ENCODE measurements around the gene SEC14L1.

Gene SEC14L1

GRCh38 chr17:77129568-77130301, 11.0 kb upstream of the SEC14L1 start:
- no peak overlapping the region for H3K27ac ChIP-seq (ENCODE audit: extremely low read depth, low read depth, low read length)
- no peak overlapping the region for H3K4me3 ChIP-seq (ENCODE audit: low read depth, low read length)
- H3K4me1 ChIP-seq (ENCODE audit: control insufficient read depth, insufficient read depth, low read length), result no peaks in the 10 kb centered on the region
- ChIA-PET CTCF (interaction anchor here (0.6 to 2.4 kb wide), 4 partner anchors 9 to 325 kb away, joined by 3 to 11 read pairs (median 6); no protein-coding TSS in a partner anchor), POLR2A (interaction anchor here (0.5 to 4.1 kb wide), 5 partner anchors 9 to 350 kb away, joined by 4 to 29 read pairs (median 6); partner anchors contain the start of gene SEC14L1)
- no peaks in the 10 kb centered on the region for H3K36me3 ChIP-seq (ENCODE audit: control insufficient read depth in 2 of 2, insufficient read depth in 1 of 2, low read length in 2 of 2)
- no peaks in the 10 kb centered on the region for H3K9me3 ChIP-seq (ENCODE audit: control insufficient read depth, insufficient read depth, low read depth, low read length)
- TF ChIP-seq ZNF621 (tag by site-specific recombination; IDR thresholded peaks at IDR 0.05), result no peak
- no peak for TF ChIP-seq MYNN (tag by site-specific recombination; IDR thresholded peaks at IDR 0.05; ENCODE audit: borderline replicate concordance)
- peak; percentile 77 for TF ChIP-seq ZIC2 (tag by site-specific recombination; IDR thresholded peaks at IDR 0.05)
- TF ChIP-seq SP7 (tag by site-specific recombination; IDR thresholded peaks at IDR 0.05), result no peak
- 0 out of 2 replicates have a peak, but pooled peaks have one; percentile 25 for TF ChIP-seq ZNF10 (tag by site-specific recombination; IDR thresholded peaks at IDR 0.05)
- no peak for TF ChIP-seq GLI2 (tag by site-specific recombination; IDR thresholded peaks at IDR 0.05; ENCODE audit: borderline replicate concordance, low read depth)
- TF ChIP-seq, protein P1, sequence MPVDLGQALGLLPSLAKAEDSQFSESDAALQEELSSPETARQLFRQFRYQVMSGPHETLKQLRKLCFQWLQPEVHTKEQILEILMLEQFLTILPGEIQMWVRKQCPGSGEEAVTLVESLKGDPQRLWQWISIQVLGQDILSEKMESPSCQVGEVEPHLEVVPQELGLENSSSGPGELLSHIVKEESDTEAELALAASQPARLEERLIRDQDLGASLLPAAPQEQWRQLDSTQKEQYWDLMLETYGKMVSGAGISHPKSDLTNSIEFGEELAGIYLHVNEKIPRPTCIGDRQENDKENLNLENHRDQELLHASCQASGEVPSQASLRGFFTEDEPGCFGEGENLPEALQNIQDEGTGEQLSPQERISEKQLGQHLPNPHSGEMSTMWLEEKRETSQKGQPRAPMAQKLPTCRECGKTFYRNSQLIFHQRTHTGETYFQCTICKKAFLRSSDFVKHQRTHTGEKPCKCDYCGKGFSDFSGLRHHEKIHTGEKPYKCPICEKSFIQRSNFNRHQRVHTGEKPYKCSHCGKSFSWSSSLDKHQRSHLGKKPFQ (tag by site-specific recombination; IDR thresholded peaks at IDR 0.05), result peak; percentile 7; the same call in 1 of the 2 replicates
- TF ChIP-seq ZNF140 (tag by site-specific recombination; IDR thresholded peaks at IDR 0.05), result no peak
- no peak for TF ChIP-seq ZBTB8A (tag by site-specific recombination; IDR thresholded peaks at IDR 0.05)
- no peak for TF ChIP-seq ZNF677 (tag by site-specific recombination; IDR thresholded peaks at IDR 0.05)
- no peak for TF ChIP-seq HOXD13 (CRISPR knock-in tag; IDR thresholded peaks at IDR 0.05; ENCODE audit: borderline replicate concordance)
- TF ChIP-seq ZFHX2 (tag by site-specific recombination; conservative IDR thresholded peaks at IDR 0.05), result no peak
- no peak for TF ChIP-seq ZNF426 (tag by site-specific recombination; IDR thresholded peaks at IDR 0.05)
- no peak for TF ChIP-seq ZNF202 (tag by site-specific recombination; IDR thresholded peaks at IDR 0.05; ENCODE audit: borderline replicate concordance)
- TF ChIP-seq ZNF324 (tag by site-specific recombination; IDR thresholded peaks at IDR 0.05), result no peak
- TF ChIP-seq ZNF548 (tag by site-specific recombination; IDR thresholded peaks at IDR 0.05), result no peak
- no peak for TF ChIP-seq PRDM1 (tag by site-specific recombination; IDR thresholded peaks at IDR 0.05)
- TF ChIP-seq ZNF138 (tag by site-specific recombination; IDR thresholded peaks at IDR 0.05; ENCODE audit: borderline replicate concordance), result no peak
- no peak for TF ChIP-seq ZNF560 (tag by site-specific recombination; IDR thresholded peaks at IDR 0.05; ENCODE audit: borderline replicate concordance)
- TF ChIP-seq ZNF266 (tag by site-specific recombination; IDR thresholded peaks at IDR 0.05; ENCODE audit: low read depth), result no peak
- TF ChIP-seq GLIS1 (tag by site-specific recombination; IDR thresholded peaks at IDR 0.05), result peak; percentile 84

DNA sequence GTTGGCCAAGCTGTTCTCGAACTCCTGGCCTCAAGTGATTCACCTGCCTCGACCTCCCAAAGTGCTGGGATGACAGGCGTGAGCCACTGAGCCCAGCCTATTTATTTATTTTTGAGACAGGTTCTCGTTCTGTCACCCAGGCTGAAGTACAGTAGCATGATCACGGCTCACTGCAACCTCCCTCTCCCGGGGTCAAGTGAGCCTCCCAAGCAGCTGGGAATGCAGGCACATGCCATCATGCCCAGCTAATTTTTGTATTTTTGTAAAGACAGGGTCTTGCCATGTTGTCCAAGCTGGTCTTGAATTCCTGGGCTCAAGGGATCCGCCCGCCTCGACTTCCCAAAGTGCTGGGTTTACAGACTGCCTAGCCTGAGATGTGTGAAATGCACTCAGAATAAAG, 10.2 kb upstream of the SEC14L1 start:
- no peaks in the 10 kb centered on the region for H3K36me3 ChIP-seq (ENCODE audit: control insufficient read depth in 2 of 2, insufficient read depth in 1 of 2, low read length in 2 of 2)
- POLR2A ChIA-PET, result interaction anchor here (1.8 to 4.1 kb wide), 2 partner anchors 10 to 42 kb away, joined by 4 to 29 read pairs; partner anchors contain the start of gene SEC14L1
- CTCF ChIA-PET, result interaction anchor here (0.6 to 2.4 kb wide), 2 partner anchors 42 to 326 kb away, joined by 3 to 11 read pairs; no protein-coding TSS in a partner anchor
- no peak overlapping the region for H3K4me3 ChIP-seq (ENCODE audit: low read depth, low read length)
- H3K9me3 ChIP-seq (ENCODE audit: control insufficient read depth, insufficient read depth, low read depth, low read length), result no peaks in the 10 kb centered on the region
- H3K4me1 ChIP-seq (ENCODE audit: control insufficient read depth, insufficient read depth, low read length), result no peaks in the 10 kb centered on the region
- H3K27ac ChIP-seq (ENCODE audit: extremely low read depth, low read depth, low read length), result no peak overlapping the region
- TF ChIP-seq ZNF558 (tag by site-specific recombination; IDR thresholded peaks at IDR 0.05), result no peak
- no peak for TF ChIP-seq ZIC2 (tag by site-specific recombination; IDR thresholded peaks at IDR 0.05)
- TF ChIP-seq YY1 (tag by site-specific recombination; IDR thresholded peaks at IDR 0.05), result no peak
- TF ChIP-seq BCL11B (tag by site-specific recombination; IDR thresholded peaks at IDR 0.05; ENCODE audit: low read depth), result no peak
- TF ChIP-seq, protein P2, sequence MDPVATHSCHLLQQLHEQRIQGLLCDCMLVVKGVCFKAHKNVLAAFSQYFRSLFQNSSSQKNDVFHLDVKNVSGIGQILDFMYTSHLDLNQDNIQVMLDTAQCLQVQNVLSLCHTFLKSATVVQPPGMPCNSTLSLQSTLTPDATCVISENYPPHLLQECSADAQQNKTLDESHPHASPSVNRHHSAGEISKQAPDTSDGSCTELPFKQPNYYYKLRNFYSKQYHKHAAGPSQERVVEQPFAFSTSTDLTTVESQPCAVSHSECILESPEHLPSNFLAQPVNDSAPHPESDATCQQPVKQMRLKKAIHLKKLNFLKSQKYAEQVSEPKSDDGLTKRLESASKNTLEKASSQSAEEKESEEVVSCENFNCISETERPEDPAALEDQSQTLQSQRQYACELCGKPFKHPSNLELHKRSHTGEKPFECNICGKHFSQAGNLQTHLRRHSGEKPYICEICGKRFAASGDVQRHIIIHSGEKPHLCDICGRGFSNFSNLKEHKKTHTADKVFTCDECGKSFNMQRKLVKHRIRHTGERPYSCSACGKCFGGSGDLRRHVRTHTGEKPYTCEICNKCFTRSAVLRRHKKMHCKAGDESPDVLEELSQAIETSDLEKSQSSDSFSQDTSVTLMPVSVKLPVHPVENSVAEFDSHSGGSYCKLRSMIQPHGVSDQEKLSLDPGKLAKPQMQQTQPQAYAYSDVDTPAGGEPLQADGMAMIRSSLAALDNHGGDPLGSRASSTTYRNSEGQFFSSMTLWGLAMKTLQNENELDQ (tag by site-specific recombination; IDR thresholded peaks at IDR 0.05; ENCODE audit: low read depth), result no peak
- TF ChIP-seq ZNF366 (tag by site-specific recombination; conservative IDR thresholded peaks at IDR 0.05), result no peak
- TF ChIP-seq ZNF701 (tag by site-specific recombination; IDR thresholded peaks at IDR 0.05), result no peak
- TF ChIP-seq ZNF221 (tag by site-specific recombination; IDR thresholded peaks at IDR 0.05; ENCODE audit: borderline replicate concordance), result no peak
- TF ChIP-seq ZNF37A (tag by site-specific recombination; IDR thresholded peaks at IDR 0.05), result no peak
- TF ChIP-seq ZNF48 (tag by site-specific recombination; IDR thresholded peaks at IDR 0.05), result no peak
- TF ChIP-seq ZNF404 (tag by site-specific recombination; IDR thresholded peaks at IDR 0.05), result no peak
- TF ChIP-seq ZNF266 (tag by site-specific recombination; IDR thresholded peaks at IDR 0.05; ENCODE audit: low read depth), result no peak
- no peak for TF ChIP-seq ZBTB6 (tag by site-specific recombination; IDR thresholded peaks at IDR 0.05)
